GM19099 (cell line): ENCODE data around the gene CPZ.

ENCODE experiments used
- POLR2A ChIP-seq: IDR thresholded peaks from 3 replicates; pipeline ENCODE4 v1.6.1; 2011; ENCODE audit warnings: low read depth; ENCODE audit not compliant: insufficient read length; ENCODE audit errors: extremely low read depth

CPZ gene

DNA sequence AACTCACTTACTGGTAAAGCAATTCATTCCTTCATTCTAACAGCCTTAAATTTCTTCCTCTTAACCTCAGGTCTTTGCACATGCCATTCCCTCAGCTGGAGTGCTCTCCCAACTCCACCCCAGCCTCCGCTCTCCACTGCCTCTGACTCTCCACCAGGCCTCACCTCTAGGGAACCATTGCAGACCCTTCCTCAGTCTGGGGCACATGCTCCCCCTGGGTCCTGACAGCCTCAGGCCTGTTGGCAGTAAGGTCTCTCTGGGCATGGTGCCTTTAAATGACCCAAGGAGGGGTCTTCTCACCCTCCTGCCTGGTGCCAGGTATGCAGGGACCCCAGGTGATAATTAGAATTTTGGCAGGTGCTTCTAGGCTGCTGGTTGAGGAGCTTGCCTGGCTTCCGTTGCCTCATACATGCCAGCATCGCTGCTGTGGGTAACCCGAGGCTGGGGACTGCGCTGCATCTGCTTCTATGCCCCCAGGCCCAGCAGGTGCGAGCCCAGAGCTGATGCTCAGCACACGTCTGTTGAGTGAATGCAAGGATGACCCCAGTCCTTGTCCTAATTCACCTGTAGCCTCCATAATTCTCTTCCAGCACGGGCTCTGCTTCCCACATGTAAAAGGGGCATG, 39.9 kb upstream of the CPZ start:
- no peak for TF ChIP-seq POLR2A

DNA sequence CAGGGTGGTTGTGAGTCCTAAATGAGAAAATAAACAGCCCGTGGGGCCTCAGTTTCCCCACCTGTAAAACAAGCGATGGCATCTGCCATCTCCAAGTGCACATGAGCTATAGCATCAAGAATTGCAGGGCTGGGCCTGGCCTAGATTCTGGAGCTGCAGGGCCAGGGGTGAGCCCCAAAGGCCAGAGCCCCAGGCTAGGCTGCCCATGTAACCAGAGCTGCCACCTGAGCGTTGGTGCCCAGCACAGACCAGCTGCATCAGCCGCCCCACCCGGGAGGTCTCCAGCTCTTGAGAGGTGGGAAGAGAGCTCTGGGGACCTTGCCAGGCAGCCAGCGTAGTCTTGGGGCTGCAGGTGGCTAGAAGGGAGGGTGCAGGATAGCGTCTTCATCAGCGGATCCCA, 39.3 kb upstream of the CPZ start:
- TF ChIP-seq POLR2A, result no peak

DNA sequence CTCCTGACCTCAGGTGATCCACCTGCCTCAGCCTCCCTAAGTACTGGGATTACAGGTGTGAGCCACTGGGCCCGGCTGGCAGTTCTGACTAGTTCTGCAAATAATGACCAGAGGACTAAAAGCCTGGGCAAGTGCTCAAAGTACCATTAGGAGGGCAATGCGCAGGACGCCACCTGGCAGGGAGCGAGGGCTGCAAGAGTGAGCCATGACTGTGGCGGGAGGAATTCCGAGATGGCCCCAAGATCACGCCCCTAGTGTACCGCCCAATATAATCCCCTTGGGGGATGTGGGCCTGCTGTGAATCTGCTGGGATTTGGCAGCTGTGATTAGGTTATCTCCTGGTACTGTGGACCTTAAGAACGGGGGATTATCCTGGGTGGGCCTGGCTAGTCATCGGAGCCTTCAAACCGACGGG, 38.6 kb upstream of the CPZ start:
- TF ChIP-seq POLR2A, result no peak

DNA sequence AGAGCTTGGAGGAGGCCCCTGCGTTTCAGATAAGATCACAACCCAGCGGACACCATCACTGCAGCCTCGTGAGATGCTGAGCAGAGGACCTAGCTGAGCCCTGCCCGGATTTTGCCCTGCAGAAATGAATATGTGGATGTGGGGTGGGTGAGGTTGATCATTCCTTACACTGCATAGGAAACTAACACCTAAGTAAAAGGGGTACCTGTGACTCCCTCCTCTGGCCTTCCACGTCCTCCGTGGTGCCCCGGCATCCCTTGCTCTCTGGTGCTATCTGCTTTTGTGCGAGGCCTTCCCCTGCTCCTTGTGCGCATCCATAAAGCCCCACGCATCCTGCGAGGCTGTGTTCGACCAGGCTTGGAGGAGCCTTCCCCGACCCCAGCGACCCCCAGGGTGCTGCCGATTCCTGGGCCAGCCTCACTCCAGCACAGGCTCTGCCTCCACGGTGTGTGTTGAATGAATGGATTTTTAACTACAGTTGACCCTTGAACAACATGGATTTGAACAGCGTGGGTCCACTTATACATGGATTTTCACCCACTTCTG, 37.9 kb upstream of the CPZ start:
- no peak for TF ChIP-seq POLR2A

DNA sequence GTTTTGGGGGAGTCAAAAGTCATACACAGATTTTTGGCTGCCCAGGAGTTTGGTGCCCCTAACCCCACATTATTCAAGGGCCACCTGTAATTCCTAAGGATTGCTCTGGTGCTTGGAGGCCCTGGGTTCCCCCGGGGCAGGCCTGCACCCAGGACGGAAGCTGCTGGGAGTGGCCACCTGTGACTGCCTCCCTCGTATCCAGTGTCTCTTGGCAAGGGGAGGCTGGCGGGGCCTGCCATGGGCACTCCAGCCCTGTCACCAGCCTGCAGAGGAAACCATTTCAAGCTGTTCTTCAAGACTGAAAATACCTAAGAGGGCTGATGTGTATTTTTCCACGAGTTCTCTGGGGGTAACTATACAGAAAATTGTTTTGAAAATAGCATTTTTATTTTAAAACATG, 36.8 kb upstream of the CPZ start:
- TF ChIP-seq POLR2A, result no peak

DNA sequence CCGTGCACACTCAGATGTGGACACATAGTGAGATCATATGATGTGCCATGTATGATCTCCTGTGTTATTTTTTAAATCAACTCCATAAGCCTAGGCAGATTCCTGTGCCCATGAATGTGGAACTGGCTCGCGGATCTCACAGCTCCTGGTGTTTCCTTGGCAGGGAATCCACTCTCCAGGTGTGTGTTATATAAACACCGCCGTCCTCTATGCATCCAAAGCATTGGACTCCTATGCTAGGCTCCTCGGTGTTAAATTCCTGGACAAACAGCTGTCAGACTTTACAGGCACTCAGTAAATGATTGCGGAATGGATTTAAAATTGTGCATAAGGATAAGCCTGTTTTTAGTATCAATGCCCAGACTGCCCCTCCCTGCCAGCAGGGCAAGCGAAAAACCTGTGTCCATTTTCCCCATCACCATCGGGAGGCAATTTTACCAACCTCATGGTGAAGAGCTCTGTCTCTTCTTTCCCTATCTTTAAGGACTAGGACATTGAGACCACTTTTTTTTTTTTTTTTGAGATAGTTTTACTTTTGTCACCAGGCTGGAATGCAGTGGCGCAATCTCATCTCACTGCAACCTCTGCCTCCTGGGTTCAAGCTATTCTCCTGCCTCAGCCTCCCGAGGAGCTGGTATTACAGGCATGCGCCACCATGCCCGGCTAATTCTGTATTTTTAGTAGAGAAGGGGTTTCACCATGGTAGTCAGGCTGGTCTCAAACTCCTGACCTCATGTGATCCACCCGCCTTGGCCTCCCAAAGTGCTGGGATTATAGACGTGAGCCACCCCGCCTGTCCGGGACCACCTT, 36.0 kb upstream of the CPZ start:
- no peak for TF ChIP-seq POLR2A

DNA sequence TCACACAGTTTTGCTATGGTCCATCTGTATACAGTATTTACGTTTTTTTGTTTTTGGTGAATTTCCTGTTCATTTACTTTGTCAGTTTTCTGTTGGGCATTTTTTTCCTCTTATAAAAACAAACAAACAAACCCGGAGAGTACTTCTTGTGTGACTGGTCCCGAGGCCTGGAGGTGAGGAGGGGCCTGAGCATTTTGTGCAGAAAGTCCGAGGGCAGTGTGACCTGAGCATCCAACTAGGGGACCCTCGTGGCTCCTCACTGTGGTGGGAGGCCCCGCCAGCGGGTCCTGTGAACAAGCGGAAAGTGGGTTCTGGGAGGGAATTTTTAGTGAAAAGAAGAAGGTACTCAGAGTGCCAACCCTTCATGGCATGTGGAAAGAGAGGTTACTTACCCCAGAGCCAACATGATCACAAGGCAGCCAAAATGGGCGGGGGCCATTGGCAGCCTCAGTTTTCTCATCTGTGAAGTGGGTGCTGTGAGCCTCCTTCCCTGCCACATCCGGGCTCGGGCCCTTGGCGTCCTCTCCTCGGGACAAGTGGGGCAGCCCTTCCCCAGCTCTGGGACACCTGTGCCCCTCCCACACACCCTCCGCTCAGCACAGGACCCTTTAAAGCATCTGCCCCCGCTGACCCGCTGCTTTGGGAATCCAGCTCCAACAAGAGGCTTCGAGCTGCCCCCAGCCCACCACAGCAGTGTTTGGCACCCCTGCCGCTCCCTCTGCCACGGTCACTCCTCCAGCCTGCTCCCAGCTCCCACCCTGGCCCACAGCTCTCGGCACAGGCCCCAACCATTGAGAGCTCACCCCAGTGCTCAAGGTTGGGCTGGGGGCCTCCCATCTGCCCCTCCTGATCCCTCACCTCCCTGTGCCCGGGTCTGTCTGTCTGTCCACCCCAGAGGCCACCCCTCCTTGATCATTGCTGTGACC, 35.2 kb upstream of the CPZ start:
- TF ChIP-seq POLR2A, result no peak

DNA sequence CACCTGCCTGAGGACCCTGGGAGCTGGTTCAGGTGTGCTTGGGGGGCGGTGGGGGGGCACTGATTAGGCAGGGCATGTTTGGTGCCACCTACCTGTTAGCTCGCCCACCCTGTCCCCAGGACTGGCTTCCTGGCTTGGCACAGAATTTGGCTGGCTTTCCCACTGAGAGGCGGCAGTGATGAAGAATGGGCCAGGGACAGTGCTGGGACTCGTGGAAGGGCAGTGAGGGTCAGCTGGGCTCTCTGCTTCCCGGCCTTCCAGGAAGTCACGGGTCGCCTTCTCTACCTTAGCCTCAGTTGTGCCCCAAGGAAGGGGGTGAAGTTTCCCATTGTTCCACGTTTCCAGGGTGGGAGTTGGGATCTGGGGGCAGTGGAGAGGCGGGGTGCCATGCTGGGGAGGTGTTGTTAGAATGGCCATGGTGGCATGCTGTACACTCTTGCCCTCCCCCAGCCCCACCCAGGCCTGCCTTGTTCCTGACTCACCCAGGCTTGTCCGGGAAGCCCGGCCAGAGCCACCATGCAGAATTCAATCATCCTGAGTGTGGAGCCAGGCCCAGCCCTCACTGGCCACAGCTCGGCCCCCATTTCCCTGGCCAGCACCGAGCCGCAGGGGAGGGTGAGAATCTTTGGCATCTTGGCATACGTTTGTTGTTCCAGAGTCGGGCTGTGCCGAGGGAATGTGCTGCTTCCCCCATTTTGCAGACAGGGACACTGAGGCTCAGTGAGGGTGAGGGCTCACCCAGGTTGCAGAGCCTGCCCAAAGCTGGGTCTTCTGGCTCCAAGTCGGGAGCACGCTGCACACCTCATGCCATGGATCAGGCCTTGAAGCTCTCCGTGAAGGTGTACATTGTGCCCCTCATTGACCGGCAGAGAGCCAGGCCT, 34.2 kb upstream of the CPZ start:
- no peak for TF ChIP-seq POLR2A

DNA sequence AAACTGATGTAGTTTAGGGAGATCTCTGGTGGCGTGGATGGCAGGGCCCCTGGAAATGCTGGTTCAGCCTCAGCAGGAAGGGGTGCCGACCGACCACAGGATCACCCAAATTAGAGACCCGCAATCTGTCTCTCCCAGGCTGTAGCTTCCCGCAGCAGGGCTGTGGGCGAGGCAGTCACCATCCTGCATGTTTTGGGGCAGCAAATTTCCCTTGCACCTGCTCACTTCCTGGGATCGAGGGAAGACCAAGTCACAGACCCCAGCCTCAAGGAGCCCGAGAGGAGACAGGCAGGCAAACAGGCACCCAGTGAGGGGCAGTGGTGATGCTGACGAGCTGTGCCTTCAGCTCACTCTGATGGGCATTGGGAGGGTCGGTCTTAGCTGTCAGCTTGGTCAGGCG, 33.6 kb upstream of the CPZ start:
- TF ChIP-seq POLR2A, result no peak

DNA sequence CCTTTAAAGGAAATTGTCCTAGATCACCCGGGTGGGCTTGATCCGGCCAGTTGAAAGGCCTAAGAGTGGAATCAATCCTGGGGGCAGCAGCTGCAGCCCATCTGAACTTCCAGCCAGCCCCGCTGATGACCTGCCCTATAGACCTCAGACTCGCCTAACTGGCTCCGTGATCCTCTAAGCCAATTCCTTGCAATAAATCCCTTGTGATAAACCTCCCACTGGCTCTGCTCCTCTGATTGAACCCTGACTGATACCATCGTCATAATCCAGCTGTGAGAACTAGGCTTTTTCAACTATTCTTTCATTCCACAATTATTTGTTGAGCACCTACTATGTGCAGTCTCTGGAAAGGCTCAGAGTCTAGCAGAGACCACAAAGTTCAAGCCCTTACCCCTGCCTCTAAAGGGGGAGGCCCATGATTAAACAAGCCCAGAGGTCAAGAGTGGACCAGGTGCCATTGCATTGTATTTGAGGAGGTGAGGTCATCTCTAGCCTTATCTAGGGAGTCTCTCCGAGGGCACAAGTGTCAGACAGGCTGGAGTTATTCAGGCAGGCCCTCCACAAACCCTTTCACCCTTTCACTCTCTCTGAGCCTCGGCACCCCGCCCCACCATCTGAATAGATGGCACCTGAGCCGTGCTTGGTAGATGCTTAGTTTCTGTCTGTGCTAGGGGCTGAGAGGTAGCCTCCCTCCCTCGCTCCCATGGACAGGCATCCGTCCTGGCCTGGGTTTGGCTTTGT, 32.9 kb upstream of the CPZ start:
- no peak for TF ChIP-seq POLR2A

DNA sequence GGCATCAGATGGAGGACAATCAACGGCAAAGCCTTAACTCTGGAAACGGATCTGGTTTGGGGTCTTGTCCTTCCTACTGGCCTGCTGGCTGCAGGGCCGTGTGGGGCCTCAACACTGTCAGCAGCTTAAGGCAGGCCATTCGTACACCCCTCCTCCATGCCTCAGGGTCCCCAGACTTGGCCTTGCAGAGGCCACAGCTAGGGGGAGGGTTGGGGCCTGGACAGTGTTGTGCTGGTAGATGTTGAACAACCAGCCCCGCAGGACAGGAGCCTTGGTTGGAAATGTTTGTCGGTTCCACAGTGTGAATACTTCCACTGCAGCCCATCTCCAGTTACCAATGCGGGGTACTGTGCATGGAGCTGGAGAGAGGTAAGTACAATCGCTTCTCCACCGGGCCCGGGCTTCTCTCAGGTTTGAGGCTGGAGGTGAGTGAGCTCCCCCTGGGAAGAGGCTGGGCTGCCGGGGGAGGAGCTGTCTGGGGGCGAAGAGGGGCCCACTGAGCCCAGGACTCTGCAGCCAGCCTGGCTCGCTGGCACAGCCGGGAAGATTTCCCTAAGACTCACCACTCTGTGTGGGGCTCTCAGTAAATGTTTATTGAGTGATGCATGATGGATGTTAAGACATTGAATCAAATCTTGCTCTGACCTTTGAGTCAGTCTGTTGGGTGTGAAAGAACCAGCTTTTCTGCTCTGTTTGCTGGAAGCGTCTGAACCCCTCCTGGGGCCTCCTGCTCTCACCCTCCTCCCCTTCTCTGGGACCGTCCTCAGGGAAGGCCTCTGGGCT, 32.1 kb upstream of the CPZ start:
- TF ChIP-seq POLR2A, result no peak

DNA sequence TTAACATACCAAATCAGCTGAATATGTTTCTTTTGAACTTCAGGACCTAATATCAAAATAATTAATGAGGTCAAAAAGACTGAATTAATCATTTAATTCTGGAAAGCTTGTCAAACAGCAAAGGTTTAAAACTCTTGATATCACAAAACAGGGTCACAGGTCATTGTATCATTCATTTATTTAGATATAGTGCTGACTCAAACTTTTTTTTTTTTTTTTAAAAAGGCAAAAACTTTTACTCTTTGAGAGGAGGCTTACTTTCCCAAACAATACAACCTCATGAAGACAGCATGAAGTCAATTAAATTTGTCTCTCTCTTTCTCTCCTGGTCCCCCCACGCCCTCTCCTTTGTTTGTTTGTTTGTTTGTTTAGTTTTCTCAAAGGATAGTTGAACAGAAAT, 28.0 kb upstream of the CPZ start:
- no peak for TF ChIP-seq POLR2A
